Keratinocyte (primary cell): ENCODE results near the gene FGF18. TPM values are rescaled to one million over a fixed set of nuclear protein-coding genes. Genes with fewer than 3 reads are reported as not detected.

ENCODE experiments used
- DNase-seq: peaks from one replicate; pipeline ENCODE4 v3.0.0-alpha.2; 2011; ENCODE audit warnings: low read depth, missing footprints, low spot score
- FAIRE-seq: peaks from 2 replicates; lab custom pipeline; 2011; peaks lifted over from hg19 to GRCh38; lab: Jason Lieb, UNC
- H2AFZ ChIP-seq: 2 replicates; pipeline ENCODE4 v1.6.0; 2012; ENCODE audit warnings: low read length, control low read depth, inconsistent platforms; ENCODE audit not compliant: control insufficient read depth
- H3K27ac ChIP-seq: 2 replicates; pipeline ENCODE4 v1.5.1; 2011; ENCODE audit warnings: low read length; ENCODE audit not compliant: control insufficient read depth, insufficient read depth
- H3K27me3 ChIP-seq: 3 replicates; pipeline ENCODE4 v1.6.0; 2011; ENCODE audit warnings: low read length; ENCODE audit not compliant: control insufficient read depth, insufficient read depth; ENCODE audit errors: extremely low read depth
- H3K36me3 ChIP-seq, 2 experiments: 2 replicates in 1 of 2; 3 replicates in 1 of 2; pipeline ENCODE4 v1.5.1; 2011; ENCODE audit warnings: low read length in 2 of 2, mild to moderate bottlenecking in 1 of 2; ENCODE audit not compliant: control insufficient read depth in 2 of 2, insufficient read depth in 2 of 2; ENCODE audit errors: extremely low read depth in 1 of 2
- H3K4me1 ChIP-seq: 3 replicates; pipeline ENCODE4 v1.5.1; 2011; ENCODE audit warnings: low read length; ENCODE audit not compliant: control insufficient read depth, insufficient read depth; ENCODE audit errors: extremely low read depth
- H3K4me2 ChIP-seq: 3 replicates; pipeline ENCODE4 v1.6.0; 2011; ENCODE audit warnings: low read depth, low read length; ENCODE audit not compliant: control insufficient read depth, insufficient read depth; ENCODE audit errors: extremely low read depth
- H3K4me3 ChIP-seq, 3 experiments: fragments of 200-600 bp in 1 of 3; sonication (generic) in 1 of 3; 2 replicates in 2 of 3; 3 replicates in 1 of 3; pipeline ENCODE4 v1.5.1; 2011 to 2016; ENCODE audit warnings: low read length in 3 of 3, mild to moderate bottlenecking in 3 of 3, control low read depth in 2 of 3, inconsistent platforms in 1 of 3, low read depth in 1 of 3, mixed read lengths in 1 of 3, mixed run types in 1 of 3, moderate library complexity in 1 of 3; ENCODE audit not compliant: control insufficient read depth in 2 of 3, insufficient read depth in 2 of 3; ENCODE audit errors: extremely low read depth in 1 of 3
- H3K79me2 ChIP-seq: 2 replicates; pipeline ENCODE4 v1.6.0; 2012; ENCODE audit warnings: low read length; ENCODE audit not compliant: control insufficient read depth, insufficient read depth
- H3K9ac ChIP-seq: 3 replicates; pipeline ENCODE4 v1.6.0; 2011; ENCODE audit warnings: low read length; ENCODE audit not compliant: control insufficient read depth, insufficient read depth; ENCODE audit errors: extremely low read depth
- H3K9me1 ChIP-seq: 3 replicates; pipeline ENCODE4 v1.6.0; 2011; ENCODE audit warnings: low read length; ENCODE audit not compliant: control insufficient read depth, insufficient read depth; ENCODE audit errors: extremely low read depth
- H3K9me3 ChIP-seq: 2 replicates; pipeline ENCODE4 v1.5.1; 2012; ENCODE audit warnings: low read depth, low read length; ENCODE audit not compliant: control insufficient read depth
- H4K20me1 ChIP-seq: 3 replicates; pipeline ENCODE4 v1.6.0; 2011; ENCODE audit warnings: low read length; ENCODE audit not compliant: control insufficient read depth, insufficient read depth; ENCODE audit errors: extremely low read depth
- EZH2 ChIP-seq: IDR thresholded peaks from one replicate; pipeline ENCODE4 v1.6.1; 2012; ENCODE audit warnings: inconsistent platforms, mild to moderate bottlenecking, low read length, moderate library complexity
- dilution Hi-C: fragments of 300-500 bp; cut with MboI; formaldehyde crosslinking; loops from one replicate; pipeline ENCODE4 v1.7.0; 2020; ENCODE audit warnings: low sequenced_read_pairs; ENCODE audit not compliant: extremely low pct_ligation_motif_present
- polyA plus RNA-seq, 5 experiments: library from polyadenylated mRNA; depleted of rRNA in 3 of 5; stranded (reverse) in 3 of 5; stranded (forward) in 1 of 5; unstranded in 1 of 5; fragments of >200 nt; gene quantifications; 1 replicate in 1 of 5; 2 replicates in 3 of 5; 3 replicates in 1 of 5; pipeline versions ENCODE4 v1.2.1 to v1.2.3, GENCODE V29; 2011 to 2012; ENCODE audit warnings: missing spikeins in 2 of 5, low read depth in 1 of 5, low replicate concordance in 1 of 5
- TF ChIP-seq, protein P1 (sequence below), 3 experiments: IDR thresholded peaks in 1 of 3; conservative IDR thresholded peaks in 1 of 3; optimal IDR thresholded peaks in 1 of 3; 2 replicates in 2 of 3; 3 replicates in 1 of 3; pipeline versions ENCODE3 to v1.5.1; 2011; ENCODE audit warnings: low read length in 3 of 3, mild to moderate bottlenecking in 3 of 3, moderate library complexity in 2 of 3, control low read depth in 1 of 3, inconsistent platforms in 1 of 3; ENCODE audit not compliant: insufficient read depth in 2 of 3; ENCODE audit errors: extremely low read depth in 1 of 3

FGF18 gene
- polyA plus RNA-seq, 1 donor (not counting 4 experiments of a cell fraction or from before 2014, with no cell fraction given): 0.05 TPM

DNA sequence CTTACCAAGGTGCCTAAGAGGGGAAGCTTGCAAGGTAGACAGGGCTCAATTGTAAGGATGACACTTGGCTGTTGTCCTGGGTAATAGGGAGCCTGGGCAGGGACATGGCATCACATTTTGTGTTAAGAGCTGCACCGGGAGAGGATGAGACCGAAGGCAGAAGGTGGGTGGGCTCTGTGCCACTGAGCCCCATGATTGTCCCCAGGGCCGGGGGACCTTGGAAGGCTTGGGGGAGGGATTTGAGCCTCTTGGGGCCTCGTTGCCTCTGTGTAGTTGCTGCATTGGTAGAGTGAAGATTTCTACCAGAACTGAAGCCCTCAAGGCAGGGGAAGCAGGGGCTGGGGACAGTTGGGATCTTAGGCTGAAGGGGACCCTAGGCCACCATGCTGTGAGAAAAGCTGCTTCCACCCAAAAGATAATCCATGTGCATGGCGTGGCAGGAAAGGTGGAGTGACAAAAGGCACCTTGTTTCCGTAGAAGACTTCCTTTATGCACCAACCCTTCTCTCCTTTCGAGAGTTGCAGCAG is 11.9 kb downstream of the FGF18 start:
- Histone ChIP-seq H3K9ac (no peak overlapping the region), H3K27me3 (no peaks in the 10 kb centered on the region), H3K79me2 (no peaks in the 10 kb centered on the region), H3K4me1 (no peaks in the 10 kb centered on the region), H3K27ac (no peak overlapping the region), H3K36me3 (no peaks in the 10 kb centered on the region), H3K4me3 (no peak overlapping the region), H3K9me3 (no peaks in the 10 kb centered on the region), H4K20me1 (no peaks in the 10 kb centered on the region), H3K9me1 (no peaks in the 10 kb centered on the region), H2AFZ (no peak overlapping the region), H3K4me2 (no peak overlapping the region)
- no peak for DNase-seq
- FAIRE-seq: no peak
- dilution Hi-C loops: no loop called here
- TF ChIP-seq, protein P1, sequence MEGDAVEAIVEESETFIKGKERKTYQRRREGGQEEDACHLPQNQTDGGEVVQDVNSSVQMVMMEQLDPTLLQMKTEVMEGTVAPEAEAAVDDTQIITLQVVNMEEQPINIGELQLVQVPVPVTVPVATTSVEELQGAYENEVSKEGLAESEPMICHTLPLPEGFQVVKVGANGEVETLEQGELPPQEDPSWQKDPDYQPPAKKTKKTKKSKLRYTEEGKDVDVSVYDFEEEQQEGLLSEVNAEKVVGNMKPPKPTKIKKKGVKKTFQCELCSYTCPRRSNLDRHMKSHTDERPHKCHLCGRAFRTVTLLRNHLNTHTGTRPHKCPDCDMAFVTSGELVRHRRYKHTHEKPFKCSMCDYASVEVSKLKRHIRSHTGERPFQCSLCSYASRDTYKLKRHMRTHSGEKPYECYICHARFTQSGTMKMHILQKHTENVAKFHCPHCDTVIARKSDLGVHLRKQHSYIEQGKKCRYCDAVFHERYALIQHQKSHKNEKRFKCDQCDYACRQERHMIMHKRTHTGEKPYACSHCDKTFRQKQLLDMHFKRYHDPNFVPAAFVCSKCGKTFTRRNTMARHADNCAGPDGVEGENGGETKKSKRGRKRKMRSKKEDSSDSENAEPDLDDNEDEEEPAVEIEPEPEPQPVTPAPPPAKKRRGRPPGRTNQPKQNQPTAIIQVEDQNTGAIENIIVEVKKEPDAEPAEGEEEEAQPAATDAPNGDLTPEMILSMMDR (optimal IDR thresholded peaks at IDR 0.05 in 1 of 3, IDR thresholded peaks at IDR 0.05 in 1 of 3, conservative IDR thresholded peaks at IDR 0.05 in 1 of 3; ENCODE audit: extremely low read depth in 1 of 3, insufficient read depth in 2 of 3, low read length in 3 of 3): no peak
- no peak for TF ChIP-seq EZH2

DNA sequence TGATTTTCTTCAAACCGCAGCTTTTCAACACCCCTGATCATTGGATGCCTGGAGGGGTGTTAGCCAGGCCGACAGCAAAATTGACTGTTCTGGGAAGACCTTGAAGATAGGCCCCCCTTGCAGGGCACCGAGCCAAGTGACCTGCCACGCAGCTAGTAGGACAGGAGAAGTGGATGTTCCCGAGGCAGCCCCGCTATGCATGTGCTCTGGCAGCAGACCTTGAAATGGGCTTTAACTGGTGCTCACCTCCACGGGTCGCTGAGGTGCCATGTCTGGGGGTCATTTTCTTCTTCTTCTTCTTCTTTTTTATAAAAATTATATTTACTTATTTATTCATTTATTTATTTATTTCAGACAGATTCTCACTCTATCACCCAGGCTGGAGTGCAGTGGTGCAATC is 12.6 kb downstream of the FGF18 start:
- no peak overlapping the region for H2AFZ ChIP-seq
- DNase-seq: no peak
- H3K9me1 ChIP-seq: no peaks in the 10 kb centered on the region
- no peaks in the 10 kb centered on the region for H3K27me3 ChIP-seq
- no peak overlapping the region for H3K4me3 ChIP-seq
- no peak overlapping the region for H3K4me2 ChIP-seq
- TF ChIP-seq EZH2: no peak
- TF ChIP-seq, protein P1 (optimal IDR thresholded peaks at IDR 0.05 in 1 of 3, IDR thresholded peaks at IDR 0.05 in 1 of 3, conservative IDR thresholded peaks at IDR 0.05 in 1 of 3; ENCODE audit: extremely low read depth in 1 of 3, insufficient read depth in 2 of 3, low read length in 3 of 3): no peak
- H3K79me2 ChIP-seq: no peaks in the 10 kb centered on the region
- no peaks in the 10 kb centered on the region for H3K36me3 ChIP-seq
- H3K9ac ChIP-seq: no peak overlapping the region
- no peaks in the 10 kb centered on the region for H3K4me1 ChIP-seq
- H3K9me3 ChIP-seq: no peaks in the 10 kb centered on the region
- H4K20me1 ChIP-seq: no peaks in the 10 kb centered on the region
- dilution Hi-C loops: no loop called here
- H3K27ac ChIP-seq: no peak overlapping the region
- no peak for FAIRE-seq
